HL-60 (cell line): ENCODE results near the gene PHETA1.

Experiments used
- DNase-seq, 2 experiments: peaks; one replicate each; pipeline ENCODE4 v3.0.0-alpha.2; 2010 to 2020; ENCODE audit warnings: low read depth in 1 of 2, low spot score in 1 of 2
- H3K27ac ChIP-seq: fragments of 250-450 bp; sonication (Bioruptor Pico); replicated peaks from 2 replicates; pipeline ENCODE4 v1.5.1; 2020; ENCODE audit warnings: mild to moderate bottlenecking, moderate library complexity
- H3K27me3 ChIP-seq: fragments of 250-450 bp; sonication (Bioruptor Pico); 2 replicates; pipeline ENCODE4 v1.5.1; 2021; ENCODE audit warnings: mild to moderate bottlenecking, moderate library complexity; ENCODE audit not compliant: insufficient read depth, poor library complexity, severe bottlenecking
- H3K4me3 ChIP-seq: replicated peaks from 2 replicates; pipeline ENCODE4 v1.5.1; 2011; ENCODE audit warnings: mild to moderate bottlenecking, control low read depth, low read length; ENCODE audit not compliant: insufficient read depth
- CTCF ChIP-seq: IDR thresholded peaks from one replicate; pipeline ENCODE4 v1.5.1; 2011; ENCODE audit warnings: low read length, control low read depth, inconsistent platforms; ENCODE audit not compliant: insufficient read depth
- GABPA ChIP-seq: IDR thresholded peaks from 2 replicates; pipeline ENCODE4 v1.6.1; 2012; ENCODE audit warnings: low read depth
- POLR2AphosphoS5 ChIP-seq: IDR thresholded peaks from 2 replicates; pipeline ENCODE4 v1.6.1; 2012; ENCODE audit warnings: low read depth
- SPI1 ChIP-seq: IDR thresholded peaks from 2 replicates; pipeline ENCODE4 v1.6.1; 2012; ENCODE audit warnings: low read depth, mild to moderate bottlenecking, borderline replicate concordance
- TF ChIP-seq, protein P1 (sequence below): IDR thresholded peaks from 2 replicates; pipeline ENCODE4 v1.6.1; 2012; ENCODE audit warnings: low read depth; ENCODE audit not compliant: insufficient replicate concordance

The PHETA1 gene

DNA sequence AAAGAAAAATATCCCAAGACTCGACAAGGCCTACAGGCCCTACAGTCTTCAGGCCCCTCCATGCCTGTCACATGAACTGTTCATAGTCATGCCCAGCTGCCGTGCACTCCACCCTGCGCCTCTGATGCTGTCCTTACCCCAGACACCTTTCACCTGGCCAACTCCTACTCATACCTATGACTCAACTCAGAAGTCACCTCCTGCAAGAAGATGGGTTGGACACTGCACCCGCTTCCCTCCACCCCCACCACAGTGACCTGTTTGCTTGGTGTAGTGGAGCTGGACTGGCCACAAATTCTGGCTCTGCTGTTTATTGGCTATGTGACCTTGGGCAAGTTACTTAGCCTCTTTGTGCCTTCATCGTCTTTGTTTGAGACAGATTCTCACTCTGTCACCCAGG is 56.2 kb downstream of the PHETA1 start:
- H3K27ac ChIP-seq: no peak overlapping the region
- no peak for DNase-seq

GRCh38 chr12:111312016-111312415 is 56.9 kb downstream of the PHETA1 start:
- DNase-seq: no peak
- no peak for TF ChIP-seq SPI1
- no peak for TF ChIP-seq CTCF
- TF ChIP-seq GABPA: no peak
- TF ChIP-seq, protein P1, sequence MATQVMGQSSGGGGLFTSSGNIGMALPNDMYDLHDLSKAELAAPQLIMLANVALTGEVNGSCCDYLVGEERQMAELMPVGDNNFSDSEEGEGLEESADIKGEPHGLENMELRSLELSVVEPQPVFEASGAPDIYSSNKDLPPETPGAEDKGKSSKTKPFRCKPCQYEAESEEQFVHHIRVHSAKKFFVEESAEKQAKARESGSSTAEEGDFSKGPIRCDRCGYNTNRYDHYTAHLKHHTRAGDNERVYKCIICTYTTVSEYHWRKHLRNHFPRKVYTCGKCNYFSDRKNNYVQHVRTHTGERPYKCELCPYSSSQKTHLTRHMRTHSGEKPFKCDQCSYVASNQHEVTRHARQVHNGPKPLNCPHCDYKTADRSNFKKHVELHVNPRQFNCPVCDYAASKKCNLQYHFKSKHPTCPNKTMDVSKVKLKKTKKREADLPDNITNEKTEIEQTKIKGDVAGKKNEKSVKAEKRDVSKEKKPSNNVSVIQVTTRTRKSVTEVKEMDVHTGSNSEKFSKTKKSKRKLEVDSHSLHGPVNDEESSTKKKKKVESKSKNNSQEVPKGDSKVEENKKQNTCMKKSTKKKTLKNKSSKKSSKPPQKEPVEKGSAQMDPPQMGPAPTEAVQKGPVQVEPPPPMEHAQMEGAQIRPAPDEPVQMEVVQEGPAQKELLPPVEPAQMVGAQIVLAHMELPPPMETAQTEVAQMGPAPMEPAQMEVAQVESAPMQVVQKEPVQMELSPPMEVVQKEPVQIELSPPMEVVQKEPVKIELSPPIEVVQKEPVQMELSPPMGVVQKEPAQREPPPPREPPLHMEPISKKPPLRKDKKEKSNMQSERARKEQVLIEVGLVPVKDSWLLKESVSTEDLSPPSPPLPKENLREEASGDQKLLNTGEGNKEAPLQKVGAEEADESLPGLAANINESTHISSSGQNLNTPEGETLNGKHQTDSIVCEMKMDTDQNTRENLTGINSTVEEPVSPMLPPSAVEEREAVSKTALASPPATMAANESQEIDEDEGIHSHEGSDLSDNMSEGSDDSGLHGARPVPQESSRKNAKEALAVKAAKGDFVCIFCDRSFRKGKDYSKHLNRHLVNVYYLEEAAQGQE: no peak
- no peak for TF ChIP-seq POLR2AphosphoS5
- no peak overlapping the region for H3K27ac ChIP-seq
- H3K27me3 ChIP-seq: peaks cover 2% of the 10 kb centered on the region
- no peak overlapping the region for H3K4me3 ChIP-seq

More for the DNA sequence above, 56.2 kb downstream of the PHETA1 start:
- Histone ChIP-seq H3K4me3 (no peak overlapping the region), H3K27me3 (peaks cover 2% of the 10 kb centered on the region)
- TF ChIP-seq GABPA (no peak), CTCF (no peak), POLR2AphosphoS5 (no peak), SPI1 (no peak)
- TF ChIP-seq, protein P1: no peak

DNA sequence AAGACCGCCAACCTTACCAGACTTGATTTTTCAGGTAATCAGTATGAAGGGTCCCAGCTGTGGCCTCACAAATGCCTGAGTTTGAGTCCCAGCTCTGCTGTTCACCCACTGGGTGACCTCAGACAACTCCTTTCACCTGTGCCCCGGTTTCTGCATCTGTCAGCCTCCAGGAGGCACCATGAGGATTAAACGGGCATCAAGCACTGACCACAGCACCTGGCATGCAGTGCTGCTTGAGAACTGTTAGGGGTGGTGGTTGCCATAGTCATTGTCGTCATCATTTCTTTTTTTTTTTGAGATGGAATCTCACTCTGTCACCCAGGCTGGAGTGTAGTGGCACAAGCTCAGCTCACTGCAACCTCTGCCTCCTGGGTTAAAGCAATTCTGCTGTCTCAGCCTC is 57.9 kb downstream of the PHETA1 start:
- peaks cover 2% of the 10 kb centered on the region for H3K27me3 ChIP-seq
- no peak overlapping the region for H3K27ac ChIP-seq
- DNase-seq: no peak
- TF ChIP-seq SPI1 (no peak), CTCF (no peak), POLR2AphosphoS5 (no peak)
- no peak overlapping the region for H3K4me3 ChIP-seq
